Measurements from ENCODE around the gene SMIM21.

Gene SMIM21

GRCh38 chr18:75365254-75365629 lies 62.3 kb downstream of the SMIM21 start:
- TF ChIP-seq CTCF (IDR thresholded peaks at IDR 0.05; ENCODE audit: low read depth, low read length), result no peak

GRCh38 chr18:75364512-75365253 lies 62.8 kb downstream of the SMIM21 start:
- no peak overlapping the region for H3K4me3 ChIP-seq (ENCODE audit: low read depth, low read length)

More at GRCh38 chr18:75365254-75365629, 62.3 kb downstream of the SMIM21 start:
- H3K4me3 ChIP-seq (ENCODE audit: low read depth, low read length), result no peak overlapping the region

GRCh38 chr18:75363446-75364225 lies 63.9 kb downstream of the SMIM21 start:
- no peak overlapping the region for H3K4me3 ChIP-seq (ENCODE audit: low read depth, low read length)
- TF ChIP-seq CTCF (IDR thresholded peaks at IDR 0.05; ENCODE audit: low read depth, low read length), result no peak

More at GRCh38 chr18:75364512-75365253, 62.8 kb downstream of the SMIM21 start:
- TF ChIP-seq CTCF (IDR thresholded peaks at IDR 0.05; ENCODE audit: low read depth, low read length), result no peak

- H3K4me3 ChIP-seq (ENCODE audit: low read depth, low read length), result no peak overlapping the region
- TF ChIP-seq CTCF (IDR thresholded peaks at IDR 0.05; ENCODE audit: low read depth, low read length), result no peak
These were observed 65.1 kb downstream of the SMIM21 start for GRCh38 chr18:75362435-75362834.

- TF ChIP-seq CTCF (IDR thresholded peaks at IDR 0.05; ENCODE audit: low read depth, low read length), result no peak
- H3K4me3 ChIP-seq (ENCODE audit: low read depth, low read length), result no peak overlapping the region
These were observed 66.6 kb downstream of the SMIM21 start for GRCh38 chr18:75360941-75361340.

- no peak overlapping the region for H3K4me3 ChIP-seq (ENCODE audit: low read depth, low read length)
- no peak for TF ChIP-seq CTCF (IDR thresholded peaks at IDR 0.05; ENCODE audit: low read depth, low read length)
These were observed 67.3 kb downstream of the SMIM21 start for GRCh38 chr18:75360215-75360614.
